PC-3 (cell line): Measurements from ENCODE around the gene TFEC. TPM values are rescaled to one million over a fixed set of nuclear protein-coding genes. Genes with fewer than 3 reads are reported as not detected.
"Not testable (repeated sequence)": the region's sequence is repeated elsewhere in the genome, so short reads cannot be mapped to it uniquely, and the experiment has no call there.

Experiments
- ATAC-seq: fragments of 200-7000 bp; cut with Tn5 transposase; 2 replicates; pipeline ENCODE4 v1.9.1; 2020; ENCODE audit warnings: mild to moderate bottlenecking, moderate library complexity
- BruUV-seq: library from RNA; stranded (reverse); fragments of 400-500 nt; replicated peaks from 2 replicates; lab custom pipeline; 2021; lab: Mats Ljungman, UMichigan
- CTCF ChIA-PET: fragments of 300-600 bp; sonication (Branson Sonifier 250); formaldehyde crosslinking; loops from one replicate; lab custom pipeline; 2022; ENCODE audit warnings: antibody characterized with exemption; lab: Charles Lee
- POLR2A ChIA-PET: fragments of 300-600 bp; sonication (Branson Sonifier 250); formaldehyde crosslinking; loops from one replicate; lab custom pipeline; 2022; ENCODE audit warnings: antibody characterized with exemption; ENCODE audit not compliant: unreplicated experiment; lab: Charles Lee
- DNase-seq: peaks from one replicate; pipeline ENCODE4 v3.0.0-alpha.2; 2015
- H2AFZ ChIP-seq: fragments of 300-600 bp; sonication (generic); 2 replicates; pipeline ENCODE4 v1.6.0; 2016; ENCODE audit warnings: antibody characterized with exemption, low read length
- H3F3A ChIP-seq: fragments of 300-600 bp; sonication (generic); one replicate; pipeline ENCODE4 v1.6.0; 2017; ENCODE audit warnings: antibody characterized with exemption, low read length, control low read depth, mild to moderate bottlenecking; ENCODE audit not compliant: unreplicated experiment
- H3K27ac ChIP-seq: fragments of 300-600 bp; sonication (generic); 2 replicates; pipeline ENCODE4 v1.5.1; 2016; ENCODE audit warnings: mild to moderate bottlenecking, low read length
- H3K27me3 ChIP-seq: fragments of 300-600 bp; sonication (generic); 2 replicates; pipeline ENCODE4 v1.6.1; 2016; ENCODE audit warnings: low read length, mixed read lengths
- H3K36me3 ChIP-seq: fragments of 300-600 bp; sonication (generic); 2 replicates; pipeline ENCODE4 v1.6.1; 2016; ENCODE audit warnings: low read depth, mixed run types, low read length, mixed read lengths
- H3K4me1 ChIP-seq: fragments of 300-600 bp; sonication (generic); 2 replicates; pipeline ENCODE4 v1.5.1; 2016; ENCODE audit warnings: low read length; ENCODE audit not compliant: insufficient read depth
- H3K4me2 ChIP-seq: fragments of 300-600 bp; sonication (generic); 2 replicates; pipeline ENCODE4 v1.6.0; 2016; ENCODE audit warnings: low read length
- H3K4me3 ChIP-seq: fragments of 300-600 bp; sonication (generic); 2 replicates; pipeline ENCODE4 v1.5.1; 2016; ENCODE audit warnings: mild to moderate bottlenecking, low read length, mixed read lengths
- H3K79me2 ChIP-seq: fragments of 300-600 bp; sonication (generic); 2 replicates; pipeline ENCODE4 v1.6.1; 2017; ENCODE audit warnings: low read length, mixed read lengths
- H3K9ac ChIP-seq: fragments of 300-600 bp; sonication (generic); 2 replicates; pipeline ENCODE4 v1.6.0; 2016; ENCODE audit warnings: mild to moderate bottlenecking, low read length
- H3K9me2 ChIP-seq: fragments of 300-600 bp; sonication (generic); replicated peaks from 2 replicates; pipeline ENCODE4 v1.6.1; 2016; ENCODE audit warnings: mixed run types, low read length, mixed read lengths
- H3K9me3 ChIP-seq: fragments of 300-600 bp; sonication (generic); 2 replicates; pipeline ENCODE4 v1.6.1; 2016; ENCODE audit warnings: low read length, mixed read lengths
- H4K20me1 ChIP-seq: fragments of 300-600 bp; sonication (generic); 2 replicates; pipeline ENCODE4 v1.6.1; 2016; ENCODE audit warnings: low read length, mixed read lengths
- CTCF ChIP-seq: fragments of 300-600 bp; sonication (generic); conservative IDR thresholded peaks from 2 replicates; pipeline ENCODE4 v1.5.1; 2017; ENCODE audit warnings: antibody characterized with exemption, low read depth, mild to moderate bottlenecking, low read length
- EZH2 ChIP-seq: fragments of 300-600 bp; sonication (generic); IDR thresholded peaks from one replicate; pipeline ENCODE4 v1.6.1; 2017; ENCODE audit warnings: antibody characterized with exemption, mild to moderate bottlenecking, low read length; ENCODE audit not compliant: unreplicated experiment
- EZH2phosphoT487 ChIP-seq: fragments of 300-600 bp; sonication (generic); IDR thresholded peaks from 2 replicates; pipeline ENCODE4 v1.6.1; 2018; ENCODE audit warnings: mild to moderate bottlenecking, antibody characterized with exemption, low read length, borderline replicate concordance
- intact Hi-C: fragments of 100-400 bp; cut with micrococcal nuclease; formaldehyde crosslinking; loops from 2 replicates; pipeline ENCODE4 v1.9.0; 2023
- total RNA-seq: library from RNA; depleted of rRNA; stranded (reverse); fragments of >200 nt; gene quantifications from 2 replicates; pipeline ENCODE4 v1.2.3, GENCODE V29; 2014

TFEC gene
- total RNA-seq, 1 experiment from 2014 or later: 0.15 TPM

- no peak for TF ChIP-seq EZH2
- TF ChIP-seq EZH2phosphoT487: no peak
- no peak for TF ChIP-seq CTCF
- H3K27me3 ChIP-seq: peaks cover 19% of the 10 kb centered on the region
- H3K4me1 ChIP-seq: no peaks in the 10 kb centered on the region
- no TSS peak for BruUV-seq
- no peak overlapping the region for H3K9ac ChIP-seq
- H2AFZ ChIP-seq: no peak overlapping the region
- no peak for DNase-seq
- H3F3A ChIP-seq: no peaks in the 10 kb centered on the region
- POLR2A ChIA-PET: no interaction called here
- H3K4me2 ChIP-seq: no peak overlapping the region
- ATAC-seq: no peak
- CTCF ChIA-PET: no interaction called here
- H3K36me3 ChIP-seq: no peaks in the 10 kb centered on the region
- no peak overlapping the region for H3K27ac ChIP-seq
- no peak overlapping the region for H3K4me3 ChIP-seq
- no peaks in the 10 kb centered on the region for H4K20me1 ChIP-seq
- no peaks in the 10 kb centered on the region for H3K9me3 ChIP-seq
- H3K9me2 ChIP-seq: no peaks in the 10 kb centered on the region
- no peaks in the 10 kb centered on the region for H3K79me2 ChIP-seq
- intact Hi-C loops: no loop called here
Measured at GRCh38 chr7:115932880-115933279, 97.7 kb downstream of the TFEC start.

GRCh38 chr7:115930184-115930583, 100.4 kb downstream of the TFEC start:
- CTCF ChIA-PET, H3K4me3 ChIP-seq, H3K4me1 ChIP-seq, H2AFZ ChIP-seq, POLR2A ChIA-PET, ATAC-seq, H3K9ac ChIP-seq, intact Hi-C loops, H3K27ac ChIP-seq, H3F3A ChIP-seq, BruUV-seq, H3K79me2 ChIP-seq, H3K9me3 ChIP-seq, H3K4me2 ChIP-seq, H4K20me1 ChIP-seq, DNase-seq, H3K36me3 ChIP-seq, H3K9me2 ChIP-seq: not testable (repeated sequence)
- peaks cover 25% of the 10 kb centered on the region for H3K27me3 ChIP-seq

- H3K9me3 ChIP-seq, H3K4me2 ChIP-seq, ATAC-seq, H4K20me1 ChIP-seq, H2AFZ ChIP-seq, H3K9me2 ChIP-seq, H3K4me1 ChIP-seq, CTCF ChIA-PET, H3K4me3 ChIP-seq, DNase-seq, H3F3A ChIP-seq, BruUV-seq, H3K27ac ChIP-seq, H3K79me2 ChIP-seq, H3K36me3 ChIP-seq, POLR2A ChIA-PET, H3K9ac ChIP-seq, intact Hi-C loops: not testable (repeated sequence)
- H3K27me3 ChIP-seq: peaks cover 27% of the 10 kb centered on the region
Measured at GRCh38 chr7:115929736-115930135, 100.8 kb downstream of the TFEC start.

- POLR2A ChIA-PET: no interaction called here
- Histone ChIP-seq H4K20me1 (no peaks in the 10 kb centered on the region), H3K4me3 (no peak overlapping the region), H3K4me1 (no peaks in the 10 kb centered on the region), H3K9ac (no peak overlapping the region), H3K27me3 (peaks cover 42% of the 10 kb centered on the region), H3K4me2 (no peak overlapping the region), H3K9me2 (no peaks in the 10 kb centered on the region), H2AFZ (no peak overlapping the region), H3K9me3 (no peaks in the 10 kb centered on the region), H3K36me3 (no peaks in the 10 kb centered on the region), H3F3A (no peaks in the 10 kb centered on the region), H3K79me2 (no peaks in the 10 kb centered on the region), H3K27ac (no peak overlapping the region)
- no peak for DNase-seq
- intact Hi-C loops: no loop called here
- BruUV-seq: no TSS peak
- TF ChIP-seq CTCF (no peak), EZH2phosphoT487 (no peak)
- CTCF ChIA-PET: no interaction called here
- no peak for ATAC-seq
Measured at GRCh38 chr7:115924411-115924810, 106.2 kb downstream of the TFEC start.
